HK-2 (cell line): ENCODE results near the gene ZNF790.
A peak's percentile ranks its signal among the peaks of the same experiment; 100 is the strongest.
"Not testable (repeated sequence)": the region's sequence is repeated elsewhere in the genome, so short reads cannot be mapped to it uniquely, and the experiment has no call there.

ENCODE experiments used
- DNase-seq: peaks from one replicate; pipeline ENCODE4 v3.0.0-alpha.2; 2018; ENCODE audit not compliant: unreplicated experiment

ZNF790 gene

DNA sequence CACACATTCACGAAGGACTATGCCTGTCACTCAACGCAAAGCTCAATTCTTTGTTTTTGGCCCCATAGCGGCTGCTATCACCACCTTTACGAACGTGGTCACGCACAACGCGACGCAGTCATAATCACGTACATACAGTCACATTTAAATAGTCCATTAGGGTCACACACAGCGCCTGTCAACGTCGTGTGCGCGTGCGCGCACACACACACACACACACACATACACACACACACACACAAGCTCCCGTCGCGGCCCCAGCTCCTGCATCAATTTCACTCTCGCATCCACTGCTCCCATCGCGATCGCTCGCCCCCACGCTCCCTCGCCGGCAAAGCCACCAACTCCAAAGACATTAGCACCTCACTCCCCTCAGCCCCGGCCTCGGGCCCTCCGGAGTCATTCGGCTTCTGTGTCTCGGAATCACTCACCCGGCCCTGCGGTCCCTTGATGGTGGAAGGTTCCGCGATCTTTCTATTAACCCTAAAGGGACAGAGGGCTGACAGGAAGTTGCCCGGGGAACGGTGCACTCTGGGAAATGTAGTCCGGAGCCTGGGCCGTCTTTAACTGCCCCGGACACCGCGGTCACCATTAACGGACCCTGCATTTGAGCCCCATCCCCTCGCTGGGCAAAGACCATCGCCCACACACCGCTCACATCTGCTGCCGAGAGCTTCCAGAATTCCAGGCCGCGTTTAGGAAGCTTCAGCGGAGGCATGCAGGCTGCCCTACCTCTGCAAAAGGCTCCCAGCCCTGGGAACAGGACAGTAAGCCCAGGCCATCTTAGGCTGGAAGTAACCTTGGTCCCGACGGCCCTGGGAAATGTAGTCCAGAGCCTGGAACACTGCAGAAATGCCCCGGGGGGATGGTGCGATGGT, at the start of gene ZNF790:
Gene ZNF790 (minus strand): TSS at position 482 of the 878 bp plus-strand sequence. CDS start 12,768 bp downstream, outside the sequence.
- DNase-seq: peak; percentile 90

DNA sequence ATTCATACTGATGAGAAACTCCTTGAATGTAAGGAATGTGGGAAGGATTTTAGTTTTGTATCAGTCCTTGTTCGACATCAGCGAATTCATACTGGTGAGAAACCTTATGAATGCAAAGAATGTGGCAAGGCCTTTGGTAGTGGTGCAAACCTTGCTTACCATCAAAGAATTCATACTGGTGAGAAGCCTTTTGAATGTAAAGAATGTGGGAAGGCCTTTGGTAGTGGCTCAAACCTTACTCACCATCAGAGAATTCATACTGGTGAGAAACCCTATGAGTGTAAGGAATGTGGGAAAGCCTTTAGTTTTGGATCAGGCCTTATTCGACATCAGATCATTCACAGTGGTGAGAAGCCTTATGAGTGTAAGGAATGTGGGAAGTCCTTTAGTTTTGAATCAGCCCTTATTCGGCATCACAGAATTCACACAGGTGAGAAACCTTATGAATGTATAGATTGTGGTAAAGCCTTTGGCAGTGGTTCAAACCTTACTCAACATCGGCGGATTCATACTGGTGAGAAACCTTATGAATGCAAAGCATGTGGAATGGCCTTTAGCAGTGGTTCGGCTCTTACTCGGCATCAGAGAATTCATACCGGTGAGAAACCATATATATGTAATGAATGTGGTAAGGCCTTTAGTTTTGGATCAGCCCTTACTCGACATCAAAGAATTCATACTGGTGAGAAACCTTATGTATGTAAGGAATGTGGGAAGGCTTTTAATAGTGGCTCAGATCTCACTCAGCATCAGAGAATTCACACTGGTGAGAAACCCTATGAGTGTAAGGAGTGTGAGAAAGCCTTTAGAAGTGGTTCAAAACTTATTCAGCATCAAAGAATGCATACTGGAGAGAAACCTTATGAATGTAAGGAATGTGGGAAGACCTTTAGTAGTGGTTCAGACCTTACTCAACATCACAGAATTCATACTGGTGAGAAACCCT, 39.1 kb upstream of the ZNF790 start:
- no peak for DNase-seq

DNA sequence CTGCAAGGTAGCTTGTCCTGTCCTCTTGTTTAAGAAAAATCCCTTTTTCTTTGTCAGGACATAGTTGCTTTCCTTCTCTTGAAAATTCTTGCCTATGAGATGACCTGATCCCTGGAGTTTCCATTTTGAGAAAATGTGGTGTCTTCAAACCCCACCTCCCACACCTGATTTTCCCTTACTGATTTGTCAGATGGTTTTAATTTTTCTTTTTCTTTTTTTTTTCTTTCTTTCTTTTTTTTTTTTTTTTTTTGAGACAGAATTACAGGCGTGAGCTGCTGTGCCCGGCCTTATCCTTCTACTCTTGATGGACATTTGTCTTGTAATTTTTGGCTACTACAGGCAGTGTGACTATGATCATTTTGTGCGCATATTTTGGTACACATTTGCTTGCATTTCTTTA, 13.7 kb upstream of the ZNF790 start:
- no peak for DNase-seq

DNA sequence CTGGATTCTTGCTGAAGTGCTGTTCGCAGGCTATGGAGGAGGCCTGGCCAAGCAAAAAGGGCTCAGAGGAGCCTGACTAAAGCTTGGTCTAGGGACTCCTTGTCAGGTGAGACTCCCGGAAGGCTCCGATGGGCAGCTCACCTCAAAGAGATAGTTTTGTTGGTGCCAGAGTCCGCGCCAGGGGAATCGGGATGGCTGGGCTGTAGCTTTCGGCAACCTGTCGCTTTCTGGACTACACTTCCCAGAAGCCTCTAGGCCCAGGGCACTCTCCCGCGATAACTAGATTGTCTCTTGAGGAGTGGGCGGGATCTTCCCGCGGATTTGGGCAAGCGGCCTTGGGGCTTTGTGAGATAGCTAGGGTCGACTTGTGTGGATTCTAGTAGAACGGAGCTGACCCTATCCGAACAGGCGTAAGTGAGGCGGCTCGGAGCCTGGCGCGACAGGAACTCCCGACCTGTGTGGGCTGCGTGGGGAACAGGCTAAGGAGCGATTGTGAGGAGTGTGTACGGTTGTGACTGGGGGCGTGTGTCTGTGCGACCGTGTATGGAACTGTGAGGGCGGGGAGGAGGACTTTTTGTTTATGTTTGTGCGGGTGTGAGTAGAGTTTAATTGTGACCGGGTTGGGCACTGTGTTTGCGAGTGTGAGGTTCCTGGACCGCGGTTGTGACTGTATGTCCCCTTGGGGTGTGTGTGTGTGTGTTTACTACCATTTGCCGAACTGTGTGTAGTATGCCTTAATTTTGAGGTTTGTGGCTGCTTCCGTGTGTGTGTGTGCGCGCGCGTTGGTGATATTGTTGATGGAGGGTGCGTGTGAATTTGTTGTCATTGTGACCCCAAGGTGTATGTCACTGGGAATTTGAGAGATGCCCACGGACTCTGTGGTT, 12.6 kb upstream of the ZNF790 start, which contains the start of gene ZNF345:
Gene ZNF345 (plus strand): TSS at position 318 of the 884 bp plus-strand sequence. CDS start 25,955 bp downstream, outside the sequence.
- DNase-seq: peak; percentile 87

DNA sequence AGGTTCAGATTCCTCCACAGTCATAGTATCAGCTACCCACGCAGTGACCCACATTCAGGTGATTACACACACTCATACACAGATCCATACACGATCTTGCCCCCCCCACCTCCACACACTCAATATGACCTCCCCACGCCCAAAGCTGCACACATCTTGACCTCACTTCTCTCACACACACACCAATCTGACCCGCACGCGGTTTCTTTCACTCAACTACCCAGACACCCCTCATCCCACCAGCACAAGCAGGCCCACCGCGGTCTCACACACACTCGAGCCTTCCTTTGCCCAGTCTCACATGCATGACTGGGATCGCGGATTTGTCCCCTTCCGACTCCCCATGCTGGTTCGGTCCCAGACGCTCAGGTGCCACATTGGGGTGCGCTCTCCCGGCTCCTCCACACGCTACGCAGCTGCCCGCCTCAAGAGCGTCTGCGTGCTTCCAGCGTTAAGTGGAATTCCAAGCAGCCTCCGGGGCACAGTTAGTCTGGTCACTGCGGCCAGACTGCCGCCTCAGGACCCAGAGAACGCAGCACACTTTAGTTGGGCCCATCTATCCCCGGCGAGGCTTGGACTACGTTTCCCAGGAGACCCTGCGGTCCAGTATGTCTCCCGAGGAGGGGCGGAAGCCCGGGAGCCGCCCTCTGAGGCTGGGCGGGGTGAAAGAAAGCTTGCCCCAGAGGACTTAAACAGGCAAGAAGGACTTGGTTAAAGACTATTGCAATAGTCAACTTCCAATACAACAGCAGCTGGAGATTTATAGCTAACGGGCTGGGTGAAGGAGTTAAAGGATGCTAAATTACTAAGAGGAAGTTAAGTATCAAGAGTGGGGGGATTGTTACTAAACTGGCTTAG, 11.7 kb upstream of the ZNF790 start:
- peak; percentile 83 for DNase-seq

DNA sequence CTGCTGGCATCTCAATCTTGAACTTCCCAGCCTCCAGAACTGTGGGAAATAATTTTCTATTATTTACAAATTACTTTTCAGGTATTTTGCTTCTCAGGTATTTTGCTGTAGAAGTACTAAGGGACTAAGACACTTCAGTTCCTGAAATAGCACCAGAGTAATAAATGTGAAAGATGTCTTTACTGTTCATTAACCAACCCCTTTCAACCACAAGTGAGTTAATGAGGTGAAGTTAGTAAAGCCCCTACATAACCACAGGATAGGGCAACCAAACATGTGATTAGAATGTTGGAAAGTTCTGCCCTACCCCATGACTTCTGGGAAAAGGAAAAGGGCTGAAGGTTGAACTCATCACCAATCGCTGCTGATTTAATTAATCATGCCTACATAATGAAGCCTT, 9.8 kb upstream of the ZNF790 start:
- DNase-seq: no peak

DNA sequence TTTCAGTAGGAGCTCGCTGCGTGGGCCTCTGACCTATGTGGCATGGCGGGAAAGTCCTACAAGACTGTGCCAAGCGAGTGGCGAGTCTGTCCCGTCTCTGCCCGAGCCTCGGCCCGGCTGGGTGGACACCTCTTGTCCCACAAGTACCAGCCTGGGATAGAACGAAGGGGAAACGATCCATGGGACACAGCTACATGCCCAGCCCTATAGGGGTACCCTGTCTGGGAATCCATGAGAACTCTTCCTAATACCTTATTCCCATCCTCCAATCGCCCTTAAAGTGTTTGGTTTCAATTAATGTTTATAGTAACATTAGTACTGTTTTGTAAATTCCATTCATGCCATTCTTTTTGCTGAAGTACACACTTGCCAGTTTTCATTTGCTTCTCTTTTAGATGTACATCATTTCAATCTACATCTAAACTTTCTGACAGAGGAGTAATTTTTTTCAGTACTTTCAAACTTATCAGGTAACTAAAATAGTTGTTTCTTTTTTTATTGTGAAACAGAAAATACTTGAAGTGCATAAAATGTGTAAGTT, 667 bp upstream of the ZNF790 start:
- no peak for DNase-seq

DNA sequence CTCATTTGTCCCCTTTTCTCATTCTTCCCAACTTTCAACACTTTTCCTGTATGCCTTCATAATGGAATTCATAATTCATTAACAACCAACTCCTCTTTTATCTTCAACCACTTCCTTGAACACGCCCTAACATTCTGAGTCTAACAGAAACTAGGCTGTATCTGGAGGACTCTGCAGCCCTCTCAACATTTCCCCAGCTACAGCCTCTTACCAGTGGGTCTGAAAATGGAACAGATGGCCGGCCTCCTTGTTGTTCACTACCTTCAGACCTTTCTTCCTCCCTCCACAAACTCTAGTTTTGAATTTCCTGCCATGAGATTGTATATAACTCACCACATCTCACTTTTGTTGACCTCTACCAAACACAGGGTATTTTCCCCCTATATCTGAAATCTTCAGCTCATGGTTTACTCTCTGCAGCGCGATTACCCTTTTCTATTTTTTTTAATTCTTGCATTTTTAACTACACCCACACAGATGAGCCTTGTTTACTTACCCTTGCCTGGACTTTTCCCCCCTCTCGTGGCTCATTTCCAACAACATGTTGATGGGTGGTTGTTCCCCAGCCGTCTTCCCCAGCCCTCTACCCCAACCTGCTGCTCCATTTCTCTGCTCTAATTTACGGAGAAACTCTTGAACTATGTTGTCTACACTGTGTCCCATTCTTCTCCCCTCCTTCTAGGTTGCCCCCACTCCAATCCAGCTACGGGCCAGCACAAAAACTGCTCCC, 846 bp downstream of the ZNF790 start:
- DNase-seq: peak; percentile 2

DNA sequence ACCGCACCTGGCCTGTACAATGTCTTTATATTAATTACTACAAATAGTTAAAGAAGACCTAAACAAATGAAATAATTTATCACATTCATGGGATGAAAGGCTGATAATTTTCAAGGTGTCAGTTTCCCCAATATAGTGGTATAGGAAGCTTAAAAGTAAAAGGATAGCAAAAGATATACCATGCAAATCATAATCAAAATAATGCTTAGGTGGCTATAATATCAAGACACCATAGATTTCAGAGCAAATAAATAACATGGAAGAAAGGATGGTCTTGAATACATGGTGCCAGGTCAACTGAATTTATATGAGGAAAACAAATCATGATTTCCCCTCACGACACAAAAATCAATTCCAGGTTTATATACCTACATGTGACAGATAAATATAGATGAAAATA, 4.8 kb downstream of the ZNF790 start:
- DNase-seq: no peak

DNA sequence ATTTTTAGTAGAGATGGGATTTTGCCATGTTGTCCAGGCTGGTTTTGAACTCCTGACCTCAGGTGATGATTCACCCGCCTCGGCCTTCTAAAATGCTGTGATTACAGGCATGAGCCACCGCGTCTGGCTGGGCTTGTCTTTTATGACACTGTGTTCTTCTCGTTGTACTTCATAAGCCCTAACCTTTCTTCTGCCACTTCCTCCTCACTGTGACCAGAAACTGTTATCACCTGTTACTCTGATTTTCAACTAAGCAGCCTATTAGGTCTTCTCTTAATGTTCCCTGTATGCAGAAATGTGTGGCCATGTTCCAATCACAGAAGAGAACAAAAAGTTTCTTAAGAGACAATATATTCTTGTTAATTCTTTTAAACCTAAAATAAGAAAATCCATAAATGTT, 16.4 kb downstream of the ZNF790 start:
- DNase-seq: no peak

DNA sequence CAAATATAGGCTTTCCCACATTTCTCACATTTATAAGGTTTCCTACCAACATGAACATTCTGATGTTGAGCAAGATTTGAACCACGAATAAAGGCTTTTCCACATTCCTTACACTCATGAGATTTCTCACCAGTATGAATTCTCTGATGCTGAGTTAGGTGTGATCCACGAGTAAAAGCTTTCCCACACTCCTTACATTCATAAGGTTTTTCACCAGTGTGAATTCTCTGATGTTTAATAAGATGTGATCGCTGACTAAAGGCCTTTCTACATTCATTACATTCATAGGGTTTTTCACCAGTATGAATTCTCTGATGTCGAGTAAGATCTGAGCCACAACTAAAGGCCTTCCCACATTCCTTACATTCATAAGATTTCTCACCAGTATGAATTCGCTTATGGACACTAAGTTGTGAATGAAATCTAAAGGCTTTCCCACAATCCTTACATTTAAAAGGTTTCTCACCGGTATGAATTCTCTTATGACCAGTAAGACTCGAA, 19.0 kb downstream of the ZNF790 start:
- no peak for DNase-seq

DNA sequence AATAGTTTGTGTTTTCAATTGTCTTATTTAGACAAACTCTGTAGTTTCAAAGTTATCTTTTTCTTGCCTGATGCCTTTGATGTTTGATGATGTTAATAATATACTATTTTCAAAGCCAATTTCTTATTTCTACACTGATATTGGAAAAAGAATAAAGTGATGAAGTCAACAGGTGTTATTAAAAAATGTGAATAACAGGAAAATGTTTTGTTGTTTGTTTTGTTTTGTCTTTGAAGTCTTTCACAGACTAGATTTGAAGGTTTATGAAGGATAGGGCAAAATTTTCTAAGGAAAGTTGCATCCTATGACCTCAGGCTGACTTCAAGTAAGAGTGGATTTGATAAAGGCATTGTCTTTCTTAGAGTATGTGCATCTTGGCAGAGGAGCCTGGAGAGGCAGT, 31.2 kb downstream of the ZNF790 start:
- DNase-seq: no peak

DNA sequence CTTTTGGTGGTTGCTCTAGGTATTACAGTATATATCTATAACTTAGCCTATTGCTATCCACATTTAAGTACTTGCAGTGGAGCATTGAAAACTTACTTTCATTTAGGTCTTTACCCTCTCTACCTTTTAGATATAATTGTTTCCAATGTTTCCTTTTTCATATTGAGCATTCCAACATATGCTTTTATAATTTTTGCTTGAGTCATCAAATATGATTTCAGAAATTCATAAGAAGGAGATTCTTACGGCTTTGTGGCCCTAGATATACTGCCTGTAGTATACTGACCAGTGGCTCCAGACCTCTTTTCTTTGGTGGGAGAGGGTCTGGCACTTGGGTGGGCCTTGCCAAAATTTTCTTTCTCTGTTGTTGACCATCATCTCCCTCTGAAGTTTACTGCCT, 32.8 kb downstream of the ZNF790 start:
- DNase-seq: no peak

DNA sequence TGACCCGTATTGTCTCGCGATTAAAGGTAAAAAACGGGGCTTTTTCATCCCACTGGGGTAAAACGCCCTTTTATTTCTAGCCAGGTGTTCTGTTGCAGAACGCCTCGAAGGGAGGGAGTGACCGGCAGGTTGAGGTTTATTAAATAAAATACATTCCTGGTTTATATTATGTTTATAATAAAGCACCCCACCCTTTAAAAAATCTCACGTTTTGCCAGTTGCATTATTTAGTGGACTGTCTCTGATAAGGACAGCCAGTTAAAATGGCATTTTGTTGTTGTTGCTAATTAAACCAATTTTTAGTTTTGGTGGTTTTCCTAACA, 40.4 kb downstream of the ZNF790 start:
- no peak for DNase-seq

DNA sequence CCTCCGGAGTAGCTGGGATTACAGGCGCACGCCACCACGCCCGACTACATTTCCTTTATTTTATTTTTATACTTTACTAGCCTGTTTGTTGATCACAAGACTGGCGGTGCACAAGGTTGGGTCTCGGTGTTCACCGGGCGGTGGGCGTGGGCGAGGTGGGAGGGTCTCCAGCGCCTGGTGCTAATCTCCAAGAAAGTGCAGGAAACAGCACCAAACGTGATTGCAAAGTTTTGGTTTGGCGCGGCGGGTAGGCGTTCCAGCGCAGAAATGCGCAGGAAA, 41.5 kb downstream of the ZNF790 start:
- no peak for DNase-seq

DNA sequence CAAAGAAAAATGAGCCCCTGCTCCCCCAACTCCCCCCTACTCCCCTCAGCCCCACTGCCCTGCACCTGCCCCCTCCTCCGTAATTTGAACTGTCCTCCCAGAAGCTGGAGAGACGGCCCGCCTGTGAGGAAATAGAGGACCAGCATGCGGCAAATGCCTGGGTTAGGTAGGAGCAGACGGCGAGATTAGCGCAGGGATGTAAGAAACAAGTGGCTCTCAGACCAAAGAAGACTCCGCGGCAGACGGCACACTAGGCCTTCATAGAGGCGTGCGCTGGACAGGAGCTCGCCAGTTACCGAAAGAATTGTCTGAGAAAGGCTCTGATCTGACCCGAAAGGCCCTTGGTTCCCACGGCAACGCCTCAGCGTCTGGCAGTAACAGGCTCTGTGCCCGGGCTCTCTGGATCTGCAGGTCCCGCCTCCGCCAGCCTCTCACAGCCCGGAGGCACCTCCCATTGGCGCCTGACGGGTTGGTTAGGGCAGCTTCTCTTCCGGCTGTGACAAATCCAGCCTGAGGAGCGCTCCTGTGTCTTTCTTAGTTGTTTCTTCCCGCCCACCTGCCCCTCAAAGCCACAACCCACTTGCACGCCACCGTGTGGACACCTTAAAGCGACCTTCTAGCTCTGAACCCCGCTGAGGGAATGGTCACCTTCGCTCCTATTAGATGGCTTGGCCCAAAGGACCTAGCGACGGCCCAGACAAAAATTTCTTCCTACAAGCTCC, 46.6 kb downstream of the ZNF790 start:
- DNase-seq: not testable (repeated sequence)

DNA sequence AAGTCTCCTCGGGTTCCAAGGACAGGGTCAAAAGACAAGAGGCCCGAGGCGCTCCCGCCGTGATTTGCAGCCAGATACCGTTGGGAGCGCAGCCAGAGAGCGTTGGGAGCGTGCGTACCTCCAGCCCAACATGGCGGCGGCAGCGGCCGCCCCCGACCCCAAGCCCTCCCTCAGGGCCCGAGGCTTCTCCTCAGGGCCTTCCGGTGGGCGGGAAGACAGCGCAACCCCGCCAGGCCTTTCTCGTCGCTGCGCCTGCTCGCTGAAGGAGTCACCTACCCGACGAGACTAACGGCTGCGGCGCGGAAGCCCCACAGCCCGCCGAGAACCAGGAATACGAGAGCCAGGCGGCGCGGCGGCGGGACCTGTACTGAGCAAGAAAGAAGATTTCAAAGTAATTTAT, 62.4 kb downstream of the ZNF790 start:
- no peak for DNase-seq

DNA sequence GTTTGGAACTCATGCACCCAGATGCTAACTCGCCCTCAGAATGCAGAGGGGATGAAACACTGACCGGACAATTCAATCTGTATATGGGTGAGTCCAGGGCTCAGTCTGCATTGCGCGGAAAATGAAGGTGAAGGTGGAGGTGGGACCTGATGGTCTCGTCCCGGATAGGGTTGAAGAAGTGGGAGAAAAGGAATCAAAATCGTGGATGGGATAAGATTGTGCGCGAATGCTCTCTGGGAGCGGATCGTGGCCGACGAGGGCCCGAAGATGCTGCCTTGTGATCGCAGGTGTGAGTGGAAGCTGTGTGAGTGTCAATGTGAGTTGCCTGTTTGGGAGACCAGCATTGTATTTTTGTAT, 65.0 kb downstream of the ZNF790 start:
- no peak for DNase-seq
